ENCODE measurements around the gene TBC1D14.

The TBC1D14 gene

GRCh38 chr4:6896035-6896434 lies 13.6 kb upstream of the TBC1D14 start:
- in situ Hi-C loops (cut with HindIII; ENCODE audit: low pct_ligation_motif_present, low sequenced_read_pairs): no loop called here
- Histone ChIP-seq H3K27ac (no peak overlapping the region), H3K4me3 (ENCODE audit: low read depth, low read length) (no peak overlapping the region), H3K36me3 (replicated peaks) (no peaks in the 10 kb centered on the region), H3K27me3 (replicated peaks) (no peaks in the 10 kb centered on the region)
- no peak for TF ChIP-seq CTCF (IDR thresholded peaks at IDR 0.05; ENCODE audit: low read depth, low read length, missing control alignments)
- no peak for DNase-seq

- no peak for DNase-seq
- TF ChIP-seq CTCF (IDR thresholded peaks at IDR 0.05; ENCODE audit: low read depth, low read length, missing control alignments): no peak
- in situ Hi-C loops (cut with HindIII; ENCODE audit: low pct_ligation_motif_present, low sequenced_read_pairs): no loop called here
- no peak overlapping the region for H3K27ac ChIP-seq
- H3K27me3 ChIP-seq (replicated peaks): no peaks in the 10 kb centered on the region
- H3K4me3 ChIP-seq (ENCODE audit: low read depth, low read length): no peak overlapping the region
- no peaks in the 10 kb centered on the region for H3K36me3 ChIP-seq (replicated peaks)
Observed at GRCh38 chr4:6898763-6899162, 10.9 kb upstream of the TBC1D14 start.

GRCh38 chr4:6900181-6900812 lies 9.3 kb upstream of the TBC1D14 start:
- no peaks in the 10 kb centered on the region for H3K27me3 ChIP-seq (replicated peaks)
- in situ Hi-C loops (cut with HindIII; ENCODE audit: low pct_ligation_motif_present, low sequenced_read_pairs): no loop called here
- no peak for TF ChIP-seq CTCF (IDR thresholded peaks at IDR 0.05; ENCODE audit: low read depth, low read length, missing control alignments)
- no peak overlapping the region for H3K4me3 ChIP-seq (ENCODE audit: low read depth, low read length)
- no peak for DNase-seq
- no peak overlapping the region for H3K27ac ChIP-seq
- H3K36me3 ChIP-seq (replicated peaks): no peaks in the 10 kb centered on the region

GRCh38 chr4:6900956-6901355 lies 8.7 kb upstream of the TBC1D14 start:
- no peaks in the 10 kb centered on the region for H3K27me3 ChIP-seq (replicated peaks)
- in situ Hi-C loops (cut with HindIII; ENCODE audit: low pct_ligation_motif_present, low sequenced_read_pairs): no loop called here
- TF ChIP-seq CTCF (IDR thresholded peaks at IDR 0.05; ENCODE audit: low read depth, low read length, missing control alignments): no peak
- no peak for DNase-seq
- H3K4me3 ChIP-seq (ENCODE audit: low read depth, low read length): no peak overlapping the region
- H3K36me3 ChIP-seq (replicated peaks): no peaks in the 10 kb centered on the region
- H3K27ac ChIP-seq: no peak overlapping the region

GRCh38 chr4:6901669-6902317 lies 7.8 kb upstream of the TBC1D14 start:
- no peak overlapping the region for H3K27ac ChIP-seq
- H3K4me3 ChIP-seq (ENCODE audit: low read depth, low read length): no peak overlapping the region
- no peak for TF ChIP-seq CTCF (IDR thresholded peaks at IDR 0.05; ENCODE audit: low read depth, low read length, missing control alignments)
- no peak for DNase-seq
- H3K36me3 ChIP-seq (replicated peaks): no peaks in the 10 kb centered on the region
- H3K27me3 ChIP-seq (replicated peaks): no peaks in the 10 kb centered on the region
- in situ Hi-C loops (cut with HindIII; ENCODE audit: low pct_ligation_motif_present, low sequenced_read_pairs): no loop called here
